Kidney (tissue), 14 donors: ENCODE measurements around the gene POLR1H. TPM values are rescaled to one million over a fixed set of nuclear protein-coding genes. Genes with fewer than 3 reads are reported as not detected.

Experiments
- DNase-seq, 5 donors: peaks; one replicate each; pipeline ENCODE4 v3.0.0-alpha.2; 2013 to 2020
- FAIRE-seq: peaks from 2 replicates; lab custom pipeline; 2012; peaks lifted over from hg19 to GRCh38; lab: Jason Lieb, UNC
- H3K27ac ChIP-seq, 2 donors: one replicate each; pipeline ENCODE4 v1.7.0; 2013; ENCODE audit warnings: low read depth in 2 of 2, low read length in 2 of 2, inconsistent platforms in 1 of 2
- H3K27me3 ChIP-seq: one replicate; pipeline ENCODE4 v1.7.1; 2013; ENCODE audit warnings: low read length, inconsistent platforms; ENCODE audit not compliant: control insufficient read depth, insufficient read depth
- H3K36me3 ChIP-seq, 3 donors: one replicate each; pipeline versions ENCODE4 v1.7.0 to v1.7.1; 2013; ENCODE audit warnings: low read length in 3 of 3, control low read depth in 1 of 3, inconsistent platforms in 1 of 3; ENCODE audit not compliant: insufficient read depth in 3 of 3, control insufficient read depth in 2 of 3
- H3K4me1 ChIP-seq, 3 donors: one replicate each; pipeline versions ENCODE4 v1.7.0 to v1.7.1; 2013; ENCODE audit warnings: low read length in 3 of 3, inconsistent platforms in 1 of 3, low read depth in 1 of 3; ENCODE audit not compliant: control insufficient read depth in 2 of 3, insufficient read depth in 2 of 3
- H3K4me3 ChIP-seq, 3 donors: one replicate each; pipeline versions ENCODE4 v1.7.0 to v1.8.1; 2013; ENCODE audit warnings: low read length in 3 of 3, control low read depth in 1 of 3, inconsistent platforms in 1 of 3
- H3K9ac ChIP-seq, 3 donors: one replicate each; pipeline versions ENCODE4 v1.7.0 to v1.7.1; 2013; ENCODE audit warnings: low read length in 3 of 3, control low read depth in 1 of 3, inconsistent platforms in 1 of 3
- H3K9me3 ChIP-seq, 3 donors: one replicate each; pipeline versions ENCODE4 v1.7.0 to v1.7.1; 2013; ENCODE audit warnings: low read length in 3 of 3, control low read depth in 1 of 3, inconsistent platforms in 1 of 3; ENCODE audit not compliant: control insufficient read depth in 2 of 3, insufficient read depth in 1 of 3
- intact Hi-C: fragments of 100-400 bp; cut with DNase I; formaldehyde crosslinking; loops from one replicate; pipeline ENCODE4 v1.11.1; 2022
- polyA plus RNA-seq: library from polyadenylated mRNA; stranded (reverse); fragments of 350-450 nt; fragmentation: Illumina TruSeq; extraction: RNeasy Lipid Tissue Mini Kit (QIAGEN cat#74804); gene quantifications from one replicate; pipeline ENCODE4 v1.2.3, GENCODE V29; 2014; ENCODE audit warnings: low read depth, low replicate concordance; ENCODE audit not compliant: insufficient read depth
- total RNA-seq: library from RNA; stranded (reverse); fragmentation: NEBNext Ultra II Directional; extraction: Animal tissue kit (Norgen Biotek cat#: 25700); gene quantifications from one replicate; pipeline ENCODE4 v1.2.1, GENCODE V29; 2021
- TF ChIP-seq, protein P1 (sequence below): IDR thresholded peaks from 3 replicates; pipeline ENCODE4 v1.5.1; 2012; ENCODE audit warnings: mild to moderate bottlenecking, moderate library complexity, borderline replicate concordance; ENCODE audit not compliant: insufficient read depth; ENCODE audit errors: extremely low read depth
- donor health status: control.
- donor health status: control.
- donor health status: control.
- donor health status: control.
- donor health status: control.
- donor health status: DM: yes; HTN: yes; CAD: no.
- donor health status: Normal renal cell carcinoma (clear cell type).

POLR1H gene
- total and polyA plus RNA-seq, 2 donors from 2014 or later, result 23.3 to 52.8 TPM

DNA sequence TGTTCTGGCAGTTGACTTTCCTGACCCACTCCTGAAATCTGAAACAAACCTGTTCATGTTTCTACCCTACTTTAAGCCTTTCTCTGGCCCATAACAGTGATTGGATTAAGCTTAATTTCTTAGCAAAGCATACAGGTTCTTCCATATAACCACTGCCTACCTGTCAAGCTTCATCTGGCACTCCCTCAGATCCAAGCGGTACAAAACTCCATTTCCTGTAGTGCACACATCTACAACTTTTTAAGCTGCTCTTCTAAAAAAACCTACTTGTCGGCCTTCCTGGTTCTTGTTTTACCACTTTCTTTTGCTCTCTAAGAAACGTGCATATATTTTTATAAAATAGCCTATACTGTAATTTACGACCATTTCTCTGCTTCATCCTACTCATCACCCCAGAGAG lies 5.0 kb downstream of the POLR1H start:
- DNase-seq (peak in 2 of 5 donors; percentile 22 to 35), FAIRE-seq (no peak)
- Histone ChIP-seq H3K36me3 (peaks cover 0 to 5% (median 3%) of the 10 kb centered on the region in 3 donors), H3K9me3 (no peaks in the 10 kb centered on the region), H3K27ac (peak overlapping the region; percentile 81 to 92), H3K4me1 (peaks cover 0 to 14% (median 0%) of the 10 kb centered on the region in 3 donors), H3K4me3 (peak overlapping the region; percentile 82 to 95 (median 92)), H3K9ac (peak overlapping the region; percentile 50 to 66 (median 65)), H3K27me3 (no peaks in the 10 kb centered on the region)
- TF ChIP-seq, protein P1, sequence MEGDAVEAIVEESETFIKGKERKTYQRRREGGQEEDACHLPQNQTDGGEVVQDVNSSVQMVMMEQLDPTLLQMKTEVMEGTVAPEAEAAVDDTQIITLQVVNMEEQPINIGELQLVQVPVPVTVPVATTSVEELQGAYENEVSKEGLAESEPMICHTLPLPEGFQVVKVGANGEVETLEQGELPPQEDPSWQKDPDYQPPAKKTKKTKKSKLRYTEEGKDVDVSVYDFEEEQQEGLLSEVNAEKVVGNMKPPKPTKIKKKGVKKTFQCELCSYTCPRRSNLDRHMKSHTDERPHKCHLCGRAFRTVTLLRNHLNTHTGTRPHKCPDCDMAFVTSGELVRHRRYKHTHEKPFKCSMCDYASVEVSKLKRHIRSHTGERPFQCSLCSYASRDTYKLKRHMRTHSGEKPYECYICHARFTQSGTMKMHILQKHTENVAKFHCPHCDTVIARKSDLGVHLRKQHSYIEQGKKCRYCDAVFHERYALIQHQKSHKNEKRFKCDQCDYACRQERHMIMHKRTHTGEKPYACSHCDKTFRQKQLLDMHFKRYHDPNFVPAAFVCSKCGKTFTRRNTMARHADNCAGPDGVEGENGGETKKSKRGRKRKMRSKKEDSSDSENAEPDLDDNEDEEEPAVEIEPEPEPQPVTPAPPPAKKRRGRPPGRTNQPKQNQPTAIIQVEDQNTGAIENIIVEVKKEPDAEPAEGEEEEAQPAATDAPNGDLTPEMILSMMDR, result no peak
- intact Hi-C loops, result no loop called here

DNA sequence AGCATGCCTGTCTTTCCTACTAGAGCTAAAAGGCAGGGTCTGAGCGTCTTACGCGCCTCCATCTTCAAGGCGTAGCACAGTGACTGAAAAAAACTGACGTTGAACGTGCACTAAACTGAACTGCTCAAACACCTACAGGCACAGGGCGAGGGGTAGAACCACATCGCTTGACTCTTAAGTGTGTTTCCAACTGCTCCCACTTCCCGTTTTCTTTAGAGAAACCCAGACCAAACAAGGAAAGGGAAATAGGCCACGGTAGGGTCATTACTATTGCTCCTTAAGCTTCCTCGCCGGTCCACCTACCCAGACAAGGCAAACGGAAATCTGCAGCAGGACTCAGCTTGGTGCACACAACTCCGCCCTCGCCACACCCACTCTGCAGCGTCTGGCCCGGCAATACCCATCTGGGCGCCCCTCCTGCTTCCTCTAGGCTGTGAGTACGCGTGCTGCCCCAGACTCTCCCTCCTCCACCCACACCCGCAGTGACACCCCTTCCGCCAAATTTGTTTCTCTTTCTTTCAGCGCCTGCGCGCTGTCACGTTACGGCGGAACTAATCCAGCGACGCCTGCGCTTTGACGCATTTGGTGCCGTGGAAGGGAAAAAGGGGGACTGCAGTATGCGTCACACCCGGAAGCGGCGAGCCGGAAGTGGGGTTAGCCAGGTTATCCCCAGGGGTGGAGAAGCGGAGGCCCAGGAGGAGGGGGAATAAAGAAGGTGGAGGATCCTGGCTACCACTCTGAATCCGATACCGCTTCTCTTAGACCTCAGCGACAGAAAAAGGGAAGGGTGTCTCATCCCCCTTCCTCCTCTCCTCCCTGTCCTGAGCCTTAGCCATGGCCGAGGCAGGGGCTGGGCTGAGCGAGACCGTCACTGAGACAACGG lies 5.8 kb downstream of the POLR1H start, which contains the start of gene PPP1R11:
Gene PPP1R11, plus strand, starts transcription at position 622 of the 883 bp plus-strand sequence. Its CDS starts 213 bp downstream, at position 835.
- FAIRE-seq, result peak; percentile 98
- Histone ChIP-seq H3K36me3 (peaks cover 0 to 5% (median 3%) of the 10 kb centered on the region in 3 donors), H3K9me3 (no peaks in the 10 kb centered on the region), H3K4me1 (peaks cover 0 to 14% (median 0%) of the 10 kb centered on the region in 3 donors), H3K4me3 (peak within 1 kb of the TSS; percentile 92 to 95 (median 92)), H3K27ac (peak within 1 kb of the TSS; percentile 89 to 92), H3K9ac (peak within 1 kb of the TSS; percentile 68 to 84 (median 76)), H3K27me3 (peaks cover 3% of the 10 kb centered on the region)
- intact Hi-C loops, result no loop called here
- TF ChIP-seq, protein P1, result no peak
- peak; percentile 99 to 100 (median 99) for DNase-seq

DNA sequence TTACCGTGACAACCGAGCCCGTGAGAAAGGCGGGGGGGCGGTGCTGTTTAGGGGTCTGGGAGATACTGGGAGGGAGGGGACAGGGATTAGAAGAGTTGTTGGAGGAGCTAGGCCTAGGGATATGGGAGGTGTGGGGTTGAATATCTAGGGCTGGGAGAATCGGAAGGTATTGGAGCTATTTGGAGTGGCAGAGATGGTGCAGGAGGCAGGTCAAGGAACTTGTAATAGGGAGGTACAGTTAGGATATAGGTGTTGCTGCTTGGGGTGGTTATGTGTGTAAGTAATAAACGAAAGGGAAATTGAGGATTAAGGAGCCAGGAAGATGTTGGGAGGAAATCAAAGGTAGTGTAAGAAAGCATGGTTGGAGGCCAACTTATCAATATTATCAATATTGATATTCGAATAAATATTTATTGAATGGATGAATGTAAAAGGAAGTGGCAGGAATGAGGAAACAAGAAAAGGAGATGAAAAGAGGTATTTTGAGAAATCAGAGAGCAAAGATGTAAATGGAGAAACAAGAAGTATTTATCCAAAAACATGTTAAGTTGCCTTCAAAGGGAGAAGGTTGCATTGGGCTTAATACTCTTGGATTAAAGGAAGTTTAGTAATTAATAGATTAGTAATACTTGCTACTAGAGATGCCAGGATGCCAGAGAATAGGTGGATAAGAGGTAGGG lies 6.5 kb downstream of the POLR1H start:
- Histone ChIP-seq H3K27me3 (peaks cover 11% of the 10 kb centered on the region), H3K27ac (peak overlapping the region; percentile 83 to 89), H3K4me3 (peak overlapping the region; percentile 87 to 92 (median 92)), H3K4me1 (peaks cover 0 to 10% (median 0%) of the 10 kb centered on the region in 3 donors), H3K9ac (peak overlapping the region; percentile 68 to 84 (median 76)), H3K36me3 (peaks cover 0 to 5% (median 3%) of the 10 kb centered on the region in 3 donors), H3K9me3 (no peaks in the 10 kb centered on the region)
- TF ChIP-seq, protein P1, result no peak
- intact Hi-C loops, result no loop called here
- no peak for FAIRE-seq
- peak in 1 of 5 donors; percentile 94 for DNase-seq
